Measurements from ENCODE around the gene TCHP.

TCHP gene

GRCh38 chr12:109953656-109954055, 53.6 kb downstream of the TCHP start:
- H3K79me2 ChIP-seq (ENCODE audit: insufficient read depth, low read length): no peaks in the 10 kb centered on the region
- H3K27ac ChIP-seq (ENCODE audit: low read depth, low read length): no peak overlapping the region
- H3K4me3 ChIP-seq (ENCODE audit: insufficient read depth, low read length, poor library complexity, severe bottlenecking): no peak overlapping the region
- H4K20me1 ChIP-seq (ENCODE audit: low read depth, low read length): no peaks in the 10 kb centered on the region
- no peaks in the 10 kb centered on the region; the same call in 1 of the 2 replicates for H3F3A ChIP-seq (ENCODE audit: insufficient read depth)
- H3K4me2 ChIP-seq (ENCODE audit: low read depth, low read length, poor library complexity, severe bottlenecking): no peak overlapping the region
- TF ChIP-seq EZH2phosphoT487 (conservative IDR thresholded peaks at IDR 0.05; ENCODE audit: low read length): no peak
- no peak for TF ChIP-seq CTCF (IDR thresholded peaks at IDR 0.05; ENCODE audit: insufficient read depth, low read length, poor library complexity, severe bottlenecking)
- H3K9me2 ChIP-seq (replicated peaks; ENCODE audit: insufficient read depth, low read length): no peaks in the 10 kb centered on the region
- H2AFZ ChIP-seq (ENCODE audit: low read depth, low read length, severe bottlenecking): no peak overlapping the region
- H3K9ac ChIP-seq (ENCODE audit: low read length): no peak overlapping the region
- H3K9me3 ChIP-seq (ENCODE audit: insufficient read depth, low read length): no peaks in the 10 kb centered on the region
- no peaks in the 10 kb centered on the region for H3K27me3 ChIP-seq (ENCODE audit: low read length)
- peaks cover 36% of the 10 kb centered on the region for H3K36me3 ChIP-seq (ENCODE audit: low read length)

GRCh38 chr12:109958374-109958773, 58.3 kb downstream of the TCHP start:
- peaks cover 31% of the 10 kb centered on the region for H3K36me3 ChIP-seq (ENCODE audit: low read length)

GRCh38 chr12:109959411-109960093, 59.5 kb downstream of the TCHP start:
- H3K27ac ChIP-seq (ENCODE audit: low read depth, low read length): no peak overlapping the region
- H3K4me3 ChIP-seq (ENCODE audit: insufficient read depth, low read length, poor library complexity, severe bottlenecking): no peak overlapping the region
- TF ChIP-seq EZH2phosphoT487 (conservative IDR thresholded peaks at IDR 0.05; ENCODE audit: low read length) (no peak), CTCF (IDR thresholded peaks at IDR 0.05; ENCODE audit: insufficient read depth, low read length, poor library complexity, severe bottlenecking) (no peak)
- peaks cover 32% of the 10 kb centered on the region for H3K36me3 ChIP-seq (ENCODE audit: low read length)
- no peak overlapping the region for H2AFZ ChIP-seq (ENCODE audit: low read depth, low read length, severe bottlenecking)
- H3K9me3 ChIP-seq (ENCODE audit: insufficient read depth, low read length): no peaks in the 10 kb centered on the region
- no peak overlapping the region for H3K4me2 ChIP-seq (ENCODE audit: low read depth, low read length, poor library complexity, severe bottlenecking)
- H3K79me2 ChIP-seq (ENCODE audit: insufficient read depth, low read length): no peaks in the 10 kb centered on the region
- H3K27me3 ChIP-seq (ENCODE audit: low read length): no peaks in the 10 kb centered on the region
- H3F3A ChIP-seq (ENCODE audit: insufficient read depth): no peaks in the 10 kb centered on the region
- no peaks in the 10 kb centered on the region for H3K9me2 ChIP-seq (replicated peaks; ENCODE audit: insufficient read depth, low read length)
- H3K9ac ChIP-seq (ENCODE audit: low read length): no peak overlapping the region
- H4K20me1 ChIP-seq (ENCODE audit: low read depth, low read length): no peaks in the 10 kb centered on the region

More at GRCh38 chr12:109958374-109958773, 58.3 kb downstream of the TCHP start:
- Histone ChIP-seq H2AFZ (ENCODE audit: low read depth, low read length, severe bottlenecking) (no peak overlapping the region), H3K4me2 (ENCODE audit: low read depth, low read length, poor library complexity, severe bottlenecking) (no peak overlapping the region), H3K27ac (ENCODE audit: low read depth, low read length) (no peak overlapping the region), H3K9me3 (ENCODE audit: insufficient read depth, low read length) (no peaks in the 10 kb centered on the region), H3K4me3 (ENCODE audit: insufficient read depth, low read length, poor library complexity, severe bottlenecking) (no peak overlapping the region), H3K9ac (ENCODE audit: low read length) (no peak overlapping the region), H3K79me2 (ENCODE audit: insufficient read depth, low read length) (no peaks in the 10 kb centered on the region), H4K20me1 (ENCODE audit: low read depth, low read length) (no peaks in the 10 kb centered on the region), H3K27me3 (ENCODE audit: low read length) (no peaks in the 10 kb centered on the region), H3K9me2 (replicated peaks; ENCODE audit: insufficient read depth, low read length) (no peaks in the 10 kb centered on the region), H3F3A (ENCODE audit: insufficient read depth) (no peaks in the 10 kb centered on the region)
- TF ChIP-seq CTCF (IDR thresholded peaks at IDR 0.05; ENCODE audit: insufficient read depth, low read length, poor library complexity, severe bottlenecking): no peak
- TF ChIP-seq EZH2phosphoT487 (conservative IDR thresholded peaks at IDR 0.05; ENCODE audit: low read length): no peak
